MM.1S (cell line): ENCODE data around the gene CARMIL1.

Experiments used
- DNase-seq: peaks from one replicate; pipeline ENCODE4 v3.0.0-alpha.2; 2015
- H2AFZ ChIP-seq: fragments of 300-600 bp; sonication (generic); 2 replicates; pipeline ENCODE4 v1.6.0; 2016; ENCODE audit warnings: antibody characterized with exemption, low read length
- H3F3A ChIP-seq: fragments of 300-600 bp; sonication (generic); 2 replicates; pipeline ENCODE4 v1.6.1; 2016; ENCODE audit warnings: mild to moderate bottlenecking, antibody characterized with exemption, low read length, moderate library complexity, mixed read lengths; ENCODE audit not compliant: insufficient read depth
- H3K27ac ChIP-seq: fragments of 300-600 bp; sonication (generic); 2 replicates; pipeline ENCODE4 v1.5.1; 2016; ENCODE audit warnings: mild to moderate bottlenecking, low read length
- H3K27me3 ChIP-seq: fragments of 300-600 bp; sonication (generic); replicated peaks from 2 replicates; pipeline ENCODE4 v1.6.0; 2016; ENCODE audit warnings: low read length; ENCODE audit not compliant: insufficient read depth
- H3K36me3 ChIP-seq: fragments of 300-600 bp; sonication (generic); replicated peaks from 2 replicates; pipeline ENCODE4 v1.6.1; 2016; ENCODE audit warnings: mild to moderate bottlenecking, low read length, mixed read lengths; ENCODE audit not compliant: insufficient read depth
- H3K4me1 ChIP-seq: fragments of 300-600 bp; sonication (generic); 2 replicates; pipeline ENCODE4 v1.6.1; 2016; ENCODE audit warnings: low read length, mixed read lengths
- H3K4me2 ChIP-seq: fragments of 300-600 bp; sonication (generic); 2 replicates; pipeline ENCODE4 v1.6.0; 2016; ENCODE audit warnings: low read depth, low read length
- H3K4me3 ChIP-seq: fragments of 300-600 bp; sonication (generic); 2 replicates; pipeline ENCODE4 v1.5.1; 2016; ENCODE audit warnings: low read length, mixed read lengths
- H3K79me2 ChIP-seq: fragments of 300-600 bp; sonication (generic); 2 replicates; pipeline ENCODE4 v1.6.1; 2016; ENCODE audit warnings: mixed run types, low read length, mixed read lengths
- H3K9ac ChIP-seq: fragments of 300-600 bp; sonication (generic); 2 replicates; pipeline ENCODE4 v1.6.1; 2016; ENCODE audit warnings: low read length, mixed read lengths
- H3K9me2 ChIP-seq: fragments of 300-600 bp; sonication (generic); replicated peaks from 2 replicates; pipeline ENCODE4 v1.6.1; 2016; ENCODE audit warnings: mild to moderate bottlenecking, low read length, mixed read lengths; ENCODE audit not compliant: insufficient read depth
- H3K9me3 ChIP-seq: fragments of 300-600 bp; sonication (generic); replicated peaks from 2 replicates; pipeline ENCODE4 v1.6.1; 2016; ENCODE audit warnings: mild to moderate bottlenecking, low read length, mixed read lengths; ENCODE audit not compliant: insufficient read depth
- H4K20me1 ChIP-seq: fragments of 300-600 bp; sonication (generic); 2 replicates; pipeline ENCODE4 v1.6.1; 2016; ENCODE audit warnings: mild to moderate bottlenecking, low read length, moderate library complexity, mixed read lengths; ENCODE audit not compliant: insufficient read depth
- EZH2 ChIP-seq: fragments of 300-600 bp; sonication (generic); optimal IDR thresholded peaks from 2 replicates; pipeline ENCODE3; 2017; ENCODE audit warnings: low read depth, mild to moderate bottlenecking, antibody characterized with exemption, low read length, mixed read lengths
- EZH2phosphoT487 ChIP-seq: fragments of 300-600 bp; sonication (generic); IDR thresholded peaks from 2 replicates; pipeline ENCODE4 v1.6.1; 2018; ENCODE audit warnings: antibody characterized with exemption, low read length
- TF ChIP-seq, protein P1 (sequence below): fragments of 300-600 bp; sonication (generic); IDR thresholded peaks from 2 replicates; pipeline ENCODE4 v1.5.1; 2016; ENCODE audit warnings: antibody characterized with exemption, low read length, mixed read lengths

CARMIL1 gene

GRCh38 chr6:25490018-25490801 is 211.0 kb downstream of the CARMIL1 start:
- H3K9me3 ChIP-seq = no peaks in the 10 kb centered on the region
- peak overlapping the region; percentile 42 for H3K4me2 ChIP-seq
- H3K9ac ChIP-seq = peak overlapping the region; percentile 16; the same call in 1 of the 2 replicates
- TF ChIP-seq, protein P1, sequence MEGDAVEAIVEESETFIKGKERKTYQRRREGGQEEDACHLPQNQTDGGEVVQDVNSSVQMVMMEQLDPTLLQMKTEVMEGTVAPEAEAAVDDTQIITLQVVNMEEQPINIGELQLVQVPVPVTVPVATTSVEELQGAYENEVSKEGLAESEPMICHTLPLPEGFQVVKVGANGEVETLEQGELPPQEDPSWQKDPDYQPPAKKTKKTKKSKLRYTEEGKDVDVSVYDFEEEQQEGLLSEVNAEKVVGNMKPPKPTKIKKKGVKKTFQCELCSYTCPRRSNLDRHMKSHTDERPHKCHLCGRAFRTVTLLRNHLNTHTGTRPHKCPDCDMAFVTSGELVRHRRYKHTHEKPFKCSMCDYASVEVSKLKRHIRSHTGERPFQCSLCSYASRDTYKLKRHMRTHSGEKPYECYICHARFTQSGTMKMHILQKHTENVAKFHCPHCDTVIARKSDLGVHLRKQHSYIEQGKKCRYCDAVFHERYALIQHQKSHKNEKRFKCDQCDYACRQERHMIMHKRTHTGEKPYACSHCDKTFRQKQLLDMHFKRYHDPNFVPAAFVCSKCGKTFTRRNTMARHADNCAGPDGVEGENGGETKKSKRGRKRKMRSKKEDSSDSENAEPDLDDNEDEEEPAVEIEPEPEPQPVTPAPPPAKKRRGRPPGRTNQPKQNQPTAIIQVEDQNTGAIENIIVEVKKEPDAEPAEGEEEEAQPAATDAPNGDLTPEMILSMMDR = peak; percentile 84
- no peak for TF ChIP-seq EZH2phosphoT487
- no peak for TF ChIP-seq EZH2
- H3K27me3 ChIP-seq = no peaks in the 10 kb centered on the region
- H3K27ac ChIP-seq = peak overlapping the region; percentile 35; the same call in 1 of the 2 replicates
- H3K79me2 ChIP-seq = no peaks in the 10 kb centered on the region
- no peaks in the 10 kb centered on the region for H4K20me1 ChIP-seq
- peaks cover 7% of the 10 kb centered on the region for H3K4me1 ChIP-seq
- no peak overlapping the region for H2AFZ ChIP-seq
- DNase-seq = peak; percentile 89
- peaks cover 4% of the 10 kb centered on the region; the same call in 1 of the 2 replicates for H3F3A ChIP-seq
- H3K36me3 ChIP-seq = peaks cover 3% of the 10 kb centered on the region; the same call in 1 of the 2 replicates
- no peaks in the 10 kb centered on the region for H3K9me2 ChIP-seq
- no peak overlapping the region for H3K4me3 ChIP-seq

GRCh38 chr6:25492951-25493350 is 213.8 kb downstream of the CARMIL1 start:
- no peaks in the 10 kb centered on the region for H3K79me2 ChIP-seq
- H3K27me3 ChIP-seq = no peaks in the 10 kb centered on the region
- H2AFZ ChIP-seq = no peak overlapping the region
- no peaks in the 10 kb centered on the region for H3K36me3 ChIP-seq
- no peaks in the 10 kb centered on the region for H3K9me2 ChIP-seq
- H3F3A ChIP-seq = peaks cover 4% of the 10 kb centered on the region; the same call in 1 of the 2 replicates
- DNase-seq = no peak
- no peaks in the 10 kb centered on the region for H3K9me3 ChIP-seq
- TF ChIP-seq, protein P1 = no peak
- TF ChIP-seq EZH2 (no peak), EZH2phosphoT487 (no peak)
- H3K4me3 ChIP-seq = no peak overlapping the region
- H3K27ac ChIP-seq = no peak overlapping the region
- H3K4me1 ChIP-seq = peaks cover 7% of the 10 kb centered on the region
- H3K4me2 ChIP-seq = no peak overlapping the region
- no peaks in the 10 kb centered on the region for H4K20me1 ChIP-seq
- no peak overlapping the region for H3K9ac ChIP-seq

- Histone ChIP-seq H3K27ac (no peak overlapping the region), H3F3A (peaks cover 4% of the 10 kb centered on the region; the same call in 1 of the 2 replicates), H3K4me2 (no peak overlapping the region), H2AFZ (no peak overlapping the region), H3K9me3 (no peaks in the 10 kb centered on the region), H3K27me3 (no peaks in the 10 kb centered on the region), H3K79me2 (no peaks in the 10 kb centered on the region), H3K9ac (no peak overlapping the region), H3K36me3 (no peaks in the 10 kb centered on the region), H3K9me2 (no peaks in the 10 kb centered on the region), H3K4me3 (no peak overlapping the region), H4K20me1 (no peaks in the 10 kb centered on the region), H3K4me1 (peaks cover 5% of the 10 kb centered on the region)
- DNase-seq = no peak
- TF ChIP-seq EZH2phosphoT487 (no peak), EZH2 (no peak)
- TF ChIP-seq, protein P1 = no peak
Measured at GRCh38 chr6:25494469-25494868, 215.3 kb downstream of the CARMIL1 start.
